HG02943 (cell line): Measurements from ENCODE around the gene RCAN2.
"Not testable (repeated sequence)": the region's sequence is repeated elsewhere in the genome, so short reads cannot be mapped to it uniquely, and the experiment has no call there.

ENCODE experiments used
- ATAC-seq: cut with Tn5 transposase; IDR thresholded peaks from one replicate; pipeline ENCODE4 v1.9.1; 2021; ENCODE audit warnings: mild to moderate bottlenecking, low read depth, moderate library complexity; ENCODE audit not compliant: unreplicated experiment

Gene RCAN2

GRCh38 chr6:46393161-46393939 is 97.9 kb downstream of the RCAN2 start:
- no peak for ATAC-seq

DNA sequence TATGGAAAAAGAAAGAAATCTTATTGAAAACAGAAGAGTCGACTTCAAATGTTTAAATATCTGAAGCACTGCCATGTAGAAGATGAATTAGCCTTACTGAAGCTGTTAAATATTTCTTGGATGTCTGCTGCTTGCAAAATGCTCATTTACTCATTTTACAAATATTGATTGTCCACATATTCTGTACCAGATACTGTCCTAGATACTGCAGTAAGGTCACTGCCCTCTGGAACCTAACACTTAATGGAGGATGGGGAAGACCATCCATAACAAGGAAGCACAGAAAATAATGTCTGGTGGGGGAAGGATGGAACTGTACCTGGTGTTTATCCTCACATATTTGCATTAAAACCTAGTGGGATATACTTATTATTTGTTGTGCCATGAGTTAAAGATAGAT is 99.0 kb downstream of the RCAN2 start:
- ATAC-seq: no peak

GRCh38 chr6:46390153-46390876 is 100.9 kb downstream of the RCAN2 start:
- no peak for ATAC-seq

DNA sequence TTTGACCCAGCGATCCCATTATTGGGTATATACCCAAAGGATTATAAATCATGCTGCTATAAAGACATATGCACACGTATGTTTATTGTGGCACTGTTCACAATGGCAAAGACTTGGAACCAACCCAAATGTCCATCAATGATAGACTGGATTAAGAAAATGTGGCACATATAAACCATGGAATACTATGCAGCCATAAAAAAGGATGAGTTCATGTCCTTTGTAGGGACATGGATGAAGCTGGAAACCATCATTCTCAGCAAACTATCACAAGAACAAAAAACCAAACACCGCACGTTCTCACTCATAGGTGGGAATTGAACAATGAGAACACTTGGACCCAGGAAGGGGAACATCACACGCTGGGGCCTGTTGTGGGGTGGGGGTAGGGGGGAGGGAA is 103.5 kb downstream of the RCAN2 start:
- not testable (repeated sequence) for ATAC-seq

- no peak for ATAC-seq
Observed at GRCh38 chr6:46381579-46381978, 109.7 kb downstream of the RCAN2 start.

DNA sequence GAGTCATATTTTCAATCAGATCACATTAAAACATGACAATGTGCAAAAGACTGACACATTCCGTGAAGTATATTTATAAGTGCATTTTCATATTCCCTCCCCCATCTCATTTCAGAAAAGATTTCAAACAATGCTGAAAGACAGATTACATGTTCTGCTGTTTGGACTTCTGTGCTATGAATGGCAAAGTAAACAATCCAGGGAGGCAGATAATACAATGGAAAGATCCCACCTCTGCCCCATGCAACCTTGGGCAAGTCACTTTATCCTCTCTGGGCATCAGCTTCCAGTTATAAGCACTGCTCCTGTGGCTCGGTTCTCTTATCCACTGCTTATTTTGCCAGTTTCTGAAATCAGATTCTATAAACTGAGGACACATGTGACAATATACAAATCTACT is 110.2 kb downstream of the RCAN2 start:
- ATAC-seq: no peak

- ATAC-seq: no peak
Observed at GRCh38 chr6:46380152-46380807, 111.0 kb downstream of the RCAN2 start.

DNA sequence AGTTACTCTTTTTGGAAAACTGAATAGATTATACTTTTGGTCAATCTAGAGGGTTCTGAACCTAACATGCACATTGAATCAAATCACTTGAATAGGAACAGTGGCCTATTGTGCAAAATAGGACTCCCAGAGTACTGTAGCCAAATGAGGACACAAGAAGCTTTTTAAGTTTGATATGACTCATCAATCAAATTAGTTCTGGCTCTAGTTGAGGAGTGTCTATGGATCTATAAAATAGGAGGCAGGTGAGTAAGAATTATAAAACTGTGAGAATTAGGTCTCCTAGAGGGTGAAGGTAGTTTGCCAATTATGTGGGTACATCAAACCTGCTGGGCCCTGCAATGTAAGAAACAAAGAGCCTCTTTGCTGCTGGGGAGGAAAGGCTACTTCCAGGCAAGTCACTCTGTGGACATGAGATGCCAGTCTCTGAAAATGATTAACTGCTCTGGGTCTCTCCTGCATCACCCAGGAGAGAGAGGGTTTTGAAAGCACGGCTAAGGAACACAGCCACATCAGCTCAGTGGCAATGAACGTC is 112.3 kb downstream of the RCAN2 start:
- no peak for ATAC-seq

- no peak for ATAC-seq
Observed at GRCh38 chr6:46378161-46378881, 112.9 kb downstream of the RCAN2 start.

GRCh38 chr6:46377209-46377608 is 114.0 kb downstream of the RCAN2 start:
- no peak for ATAC-seq

DNA sequence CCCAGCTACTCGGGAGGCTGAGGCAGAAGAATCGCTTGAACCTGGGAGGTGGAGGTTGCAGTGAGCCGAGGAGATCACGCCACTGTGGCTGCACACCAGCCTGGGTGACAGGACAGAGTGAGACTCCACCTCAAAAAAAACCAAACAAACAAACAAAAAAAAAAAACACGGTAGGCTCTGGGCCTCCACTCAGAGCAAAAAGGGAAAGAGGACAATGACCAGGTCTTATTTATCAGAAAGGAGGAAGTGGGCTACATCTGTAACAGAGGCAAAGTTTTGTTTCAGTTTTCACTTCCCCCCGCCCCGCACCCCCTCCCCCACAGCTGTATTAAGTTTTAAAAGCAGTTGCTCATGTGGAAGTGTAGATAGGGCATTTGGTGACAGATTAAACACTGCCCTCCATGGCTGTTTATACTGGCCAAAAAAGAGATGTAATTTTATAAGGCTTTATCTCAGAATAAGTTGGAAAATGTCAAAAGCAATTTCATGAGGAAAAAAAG is 114.6 kb downstream of the RCAN2 start:
- peak; percentile 98 for ATAC-seq

DNA sequence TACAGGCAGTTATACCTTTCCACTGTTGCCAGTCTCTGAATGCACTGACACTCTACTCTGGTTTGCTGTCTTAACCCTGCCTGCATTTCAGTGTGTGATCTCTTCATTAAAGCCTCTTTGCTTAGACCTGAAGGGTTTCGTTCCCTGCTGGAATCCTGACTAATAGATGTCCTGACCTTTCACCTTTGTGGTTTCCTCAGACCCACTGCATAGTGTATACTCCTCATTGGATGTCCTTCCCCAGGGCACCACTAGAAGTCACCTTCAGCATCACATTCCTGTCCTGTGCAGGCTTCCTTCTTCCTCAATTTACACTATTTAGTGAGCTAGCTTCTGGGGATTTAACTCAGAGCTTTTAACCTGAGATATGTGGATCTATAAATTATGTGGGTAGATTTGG is 120.6 kb downstream of the RCAN2 start:
- no peak for ATAC-seq

DNA sequence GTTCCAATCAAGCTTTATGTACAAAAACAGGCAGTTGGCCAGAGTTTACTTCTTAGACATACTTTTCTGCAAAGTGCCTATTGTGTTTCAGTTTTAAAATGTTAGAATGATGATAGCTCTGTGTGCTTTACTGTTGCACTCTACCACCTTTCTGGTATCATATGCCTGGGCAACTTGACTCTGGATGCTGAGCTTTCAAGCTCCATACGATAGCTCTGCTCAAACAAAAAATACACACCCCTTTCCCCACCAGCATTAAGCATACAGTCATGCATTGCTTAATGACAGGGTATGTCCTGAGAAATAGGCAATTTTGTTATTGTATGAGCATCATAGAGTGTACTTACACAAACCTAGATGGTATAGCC is 123.1 kb downstream of the RCAN2 start:
- ATAC-seq: no peak

GRCh38 chr6:46367354-46368168 is 123.7 kb downstream of the RCAN2 start:
- no peak for ATAC-seq

GRCh38 chr6:46366190-46366900 is 124.9 kb downstream of the RCAN2 start:
- ATAC-seq: no peak

DNA sequence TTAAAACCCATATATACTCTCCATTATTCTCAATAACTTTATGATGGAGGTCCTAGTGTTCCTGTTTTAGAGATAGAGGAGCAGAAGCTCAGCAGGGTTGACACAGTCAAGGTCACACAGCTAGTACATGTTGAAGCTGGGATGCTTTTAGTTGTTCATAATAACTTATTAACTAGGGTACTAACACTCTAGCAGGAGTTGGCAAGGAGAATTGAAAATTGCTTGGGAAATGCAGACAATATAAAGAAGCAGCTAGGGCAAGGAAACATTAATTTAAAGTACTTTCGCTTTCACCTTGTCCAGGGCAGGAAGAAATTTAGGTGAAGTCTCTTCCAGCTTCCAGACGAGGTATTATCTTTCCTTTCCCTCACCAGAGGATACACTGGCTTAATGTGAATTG is 133.7 kb downstream of the RCAN2 start:
- no peak for ATAC-seq

DNA sequence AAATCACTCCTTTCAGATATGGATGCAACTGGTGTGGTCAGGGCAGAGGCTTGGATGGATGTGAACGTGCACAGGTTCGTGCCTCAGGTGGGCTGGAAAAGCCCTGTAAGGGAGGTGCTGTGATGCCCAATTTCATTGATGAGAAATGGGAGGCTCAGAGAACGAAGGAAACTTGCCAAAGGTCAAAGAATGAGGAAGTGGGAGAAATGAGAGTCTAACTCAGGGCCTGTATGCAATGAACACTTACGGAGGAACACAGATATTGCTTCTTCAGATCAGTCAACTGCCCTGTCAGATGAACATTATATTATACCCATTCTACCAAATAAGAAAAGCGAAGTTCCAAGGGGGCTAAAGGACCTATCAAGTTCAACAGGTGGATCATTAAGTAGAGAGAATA is 134.7 kb downstream of the RCAN2 start:
- no peak for ATAC-seq

GRCh38 chr6:46353528-46353927 is 137.7 kb downstream of the RCAN2 start:
- no peak for ATAC-seq
